COLO668 (cell line): ENCODE measurements around the gene HNF1A.
"Not testable (repeated sequence)": the region's sequence is repeated elsewhere in the genome, so short reads cannot be mapped to it uniquely, and the experiment has no call there.

Experiments used
- DNase-seq: peaks from one replicate; lab custom pipeline; 2025; ENCODE audit not compliant: unreplicated experiment; lab: John Stamatoyannopoulos, UW

HNF1A gene

GRCh38 chr12:120978296-120979219 is at the start of gene HNF1A:
TSS of gene HNF1A (plus strand) at chr12:120978543. CDS start at chr12:120978769, 226 bp downstream.
- peak; percentile 86 for DNase-seq

GRCh38 chr12:120928864-120929652 is 49.3 kb upstream of the HNF1A start:
- DNase-seq: peak; percentile 61

- DNase-seq: no peak
Observed at GRCh38 chr12:120930032-120930431, 48.3 kb upstream of the HNF1A start.

- DNase-seq: no peak
Observed at GRCh38 chr12:120932058-120932457, 46.3 kb upstream of the HNF1A start.

GRCh38 chr12:120932956-120933526 is 45.3 kb upstream of the HNF1A start:
- DNase-seq: no peak

GRCh38 chr12:120933786-120934185 is 44.6 kb upstream of the HNF1A start:
- DNase-seq: no peak

GRCh38 chr12:120936197-120936596 is 42.1 kb upstream of the HNF1A start:
- no peak for DNase-seq

- DNase-seq: no peak
Observed at GRCh38 chr12:120938496-120938895, 39.8 kb upstream of the HNF1A start.

GRCh38 chr12:120939523-120939922 is 38.8 kb upstream of the HNF1A start:
- no peak for DNase-seq

GRCh38 chr12:120940006-120940405 is 38.3 kb upstream of the HNF1A start:
- DNase-seq: no peak

GRCh38 chr12:120940799-120941198 is 37.5 kb upstream of the HNF1A start:
- DNase-seq: no peak

GRCh38 chr12:120941412-120941811 is 36.9 kb upstream of the HNF1A start:
- no peak for DNase-seq

GRCh38 chr12:120941846-120942405 is 36.4 kb upstream of the HNF1A start:
- DNase-seq: no peak

- no peak for DNase-seq
Observed at GRCh38 chr12:120943482-120943881, 34.9 kb upstream of the HNF1A start.

GRCh38 chr12:120944645-120945217 is 33.6 kb upstream of the HNF1A start:
- DNase-seq: peak; percentile 66

- DNase-seq: not testable (repeated sequence)
Observed at GRCh38 chr12:120945516-120945915, 32.8 kb upstream of the HNF1A start.

- DNase-seq: not testable (repeated sequence)
Observed at GRCh38 chr12:120950260-120950799, 28.0 kb upstream of the HNF1A start.

- no peak for DNase-seq
Observed at GRCh38 chr12:120950807-120951206, 27.5 kb upstream of the HNF1A start.

- DNase-seq: no peak
Observed at GRCh38 chr12:120955232-120955631, 23.1 kb upstream of the HNF1A start.

- no peak for DNase-seq
Observed at GRCh38 chr12:120956579-120957300, 21.6 kb upstream of the HNF1A start.
